VCaP (cell line): ENCODE data around the gene STON2.

Experiments used
- H3K27ac ChIP-seq: fragments of 450-650 bp; 2 replicates; pipeline ENCODE4 v1.5.1; 2017
- TF ChIP-seq, protein P1 (sequence below): fragments of 450-650 bp; conservative IDR thresholded peaks from 2 replicates; pipeline ENCODE4 v1.5.1; 2017; ENCODE audit warnings: mild to moderate bottlenecking, moderate library complexity

STON2 gene

DNA sequence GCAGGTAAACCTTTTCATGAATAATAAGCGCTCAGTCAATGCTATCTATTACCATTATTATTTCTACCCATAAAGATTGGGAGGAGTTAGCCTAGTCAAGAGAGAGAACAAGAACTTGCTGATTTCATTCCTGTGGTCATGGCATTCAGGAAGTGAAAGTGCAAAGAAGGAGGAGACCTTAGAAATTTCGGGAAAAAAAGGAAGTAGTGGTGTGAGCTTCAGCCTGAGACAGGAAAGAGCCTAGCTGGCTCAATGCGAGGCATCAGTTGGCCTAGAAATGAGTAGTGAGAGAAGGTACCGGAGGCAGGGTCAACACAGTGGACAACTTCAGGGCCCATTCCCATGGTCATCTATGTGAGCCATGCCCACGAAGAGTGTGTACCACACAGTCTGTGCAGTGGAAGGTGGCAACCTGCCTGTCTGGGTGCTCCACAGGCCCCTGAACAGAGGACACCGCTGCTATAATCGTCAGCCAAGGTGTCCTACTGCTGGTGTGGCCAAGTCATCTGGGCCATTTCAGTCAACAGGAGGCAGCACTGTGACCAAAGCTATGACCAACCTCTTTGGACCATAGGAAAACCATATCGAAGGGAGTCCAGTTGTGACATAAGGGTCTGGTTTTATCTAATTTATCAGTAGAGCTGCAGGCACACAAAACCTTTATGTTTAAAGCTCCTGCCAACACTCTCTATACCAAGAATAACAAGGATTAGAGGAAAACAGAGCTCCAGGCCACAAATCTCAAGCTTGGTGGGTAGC is 16.2 kb upstream of the STON2 start:
- no peak overlapping the region for H3K27ac ChIP-seq
- TF ChIP-seq, protein P1, sequence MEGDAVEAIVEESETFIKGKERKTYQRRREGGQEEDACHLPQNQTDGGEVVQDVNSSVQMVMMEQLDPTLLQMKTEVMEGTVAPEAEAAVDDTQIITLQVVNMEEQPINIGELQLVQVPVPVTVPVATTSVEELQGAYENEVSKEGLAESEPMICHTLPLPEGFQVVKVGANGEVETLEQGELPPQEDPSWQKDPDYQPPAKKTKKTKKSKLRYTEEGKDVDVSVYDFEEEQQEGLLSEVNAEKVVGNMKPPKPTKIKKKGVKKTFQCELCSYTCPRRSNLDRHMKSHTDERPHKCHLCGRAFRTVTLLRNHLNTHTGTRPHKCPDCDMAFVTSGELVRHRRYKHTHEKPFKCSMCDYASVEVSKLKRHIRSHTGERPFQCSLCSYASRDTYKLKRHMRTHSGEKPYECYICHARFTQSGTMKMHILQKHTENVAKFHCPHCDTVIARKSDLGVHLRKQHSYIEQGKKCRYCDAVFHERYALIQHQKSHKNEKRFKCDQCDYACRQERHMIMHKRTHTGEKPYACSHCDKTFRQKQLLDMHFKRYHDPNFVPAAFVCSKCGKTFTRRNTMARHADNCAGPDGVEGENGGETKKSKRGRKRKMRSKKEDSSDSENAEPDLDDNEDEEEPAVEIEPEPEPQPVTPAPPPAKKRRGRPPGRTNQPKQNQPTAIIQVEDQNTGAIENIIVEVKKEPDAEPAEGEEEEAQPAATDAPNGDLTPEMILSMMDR, result no peak

DNA sequence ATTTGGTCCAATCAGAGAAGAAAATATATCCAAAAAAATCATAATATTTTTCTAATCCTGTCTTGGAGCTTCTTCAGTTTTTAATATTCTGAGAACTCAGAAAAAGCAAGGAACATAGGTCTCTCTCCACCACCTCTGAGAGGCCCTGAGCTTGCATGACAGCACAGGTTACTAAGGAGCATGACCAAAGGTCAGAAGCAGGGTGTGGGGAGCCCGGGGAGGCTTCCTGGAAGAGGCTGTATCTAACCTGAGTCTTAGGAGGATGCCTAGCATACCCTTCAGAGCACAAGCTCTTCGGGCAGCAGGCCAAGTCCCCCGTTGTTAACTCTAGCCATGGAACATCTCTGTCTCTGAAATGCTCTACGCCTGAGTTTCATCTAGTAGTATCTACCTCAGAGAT is 15.7 kb upstream of the STON2 start:
- TF ChIP-seq, protein P1, result no peak
- H3K27ac ChIP-seq, result no peak overlapping the region

DNA sequence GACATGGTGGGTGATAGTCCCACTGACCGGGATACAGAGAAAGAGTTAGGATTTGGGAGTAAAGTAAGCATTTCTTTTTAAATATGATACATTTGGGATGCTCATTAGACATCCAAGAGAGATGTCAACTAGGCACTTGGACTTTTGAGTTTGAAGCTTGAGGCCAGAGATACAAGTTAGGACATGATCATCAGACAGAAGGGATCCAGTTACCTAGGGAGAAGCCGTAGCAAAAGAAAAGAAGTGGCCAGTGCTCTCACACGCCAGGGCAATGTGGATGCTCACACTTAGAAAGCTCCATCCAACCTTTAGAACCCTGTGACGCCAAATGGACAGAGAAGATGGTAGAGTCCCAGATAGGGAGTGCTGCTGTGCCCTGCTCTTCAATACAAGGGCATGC is 14.0 kb upstream of the STON2 start:
- H3K27ac ChIP-seq, result no peak overlapping the region
- TF ChIP-seq, protein P1, result no peak

DNA sequence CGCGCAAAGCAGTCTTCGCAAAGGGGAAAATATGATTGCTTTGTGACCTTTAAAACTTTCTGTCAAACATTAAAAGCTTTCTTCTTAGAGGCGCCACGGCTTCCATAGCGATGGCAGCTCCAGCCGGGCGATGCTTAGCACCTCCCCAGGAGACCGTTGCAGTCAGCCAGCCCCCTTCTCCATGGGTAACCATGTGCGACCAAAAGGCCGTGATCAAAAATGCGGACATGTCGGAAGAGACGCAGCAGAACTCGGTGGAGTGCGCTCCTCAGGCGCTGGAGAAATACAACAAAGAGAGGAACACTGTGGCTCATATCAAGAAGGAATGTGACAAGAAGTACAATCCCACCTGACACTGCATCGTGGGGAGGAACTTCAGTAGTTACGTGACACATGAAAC is 12.7 kb upstream of the STON2 start:
- H3K27ac ChIP-seq, result no peak overlapping the region
- TF ChIP-seq, protein P1, result no peak

DNA sequence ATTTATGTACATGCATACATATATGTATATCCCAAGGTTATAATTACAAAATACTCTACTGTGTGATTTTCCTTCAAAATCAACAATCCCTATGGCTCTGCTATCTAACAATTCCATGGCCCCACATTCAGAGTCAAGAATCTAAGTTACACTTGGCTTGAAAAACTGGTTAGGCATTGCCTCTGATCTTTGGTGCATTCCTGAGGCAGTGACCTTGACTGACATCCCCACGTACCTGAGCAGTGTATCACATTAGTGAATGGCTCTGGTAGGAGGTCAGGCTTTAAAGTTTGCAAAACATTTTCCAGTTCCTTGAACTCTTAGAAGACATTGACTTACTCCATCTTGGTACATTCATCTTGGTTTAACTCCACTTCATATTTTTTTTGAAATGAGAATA is 8.5 kb upstream of the STON2 start:
- TF ChIP-seq, protein P1, result no peak
- no peak overlapping the region for H3K27ac ChIP-seq

DNA sequence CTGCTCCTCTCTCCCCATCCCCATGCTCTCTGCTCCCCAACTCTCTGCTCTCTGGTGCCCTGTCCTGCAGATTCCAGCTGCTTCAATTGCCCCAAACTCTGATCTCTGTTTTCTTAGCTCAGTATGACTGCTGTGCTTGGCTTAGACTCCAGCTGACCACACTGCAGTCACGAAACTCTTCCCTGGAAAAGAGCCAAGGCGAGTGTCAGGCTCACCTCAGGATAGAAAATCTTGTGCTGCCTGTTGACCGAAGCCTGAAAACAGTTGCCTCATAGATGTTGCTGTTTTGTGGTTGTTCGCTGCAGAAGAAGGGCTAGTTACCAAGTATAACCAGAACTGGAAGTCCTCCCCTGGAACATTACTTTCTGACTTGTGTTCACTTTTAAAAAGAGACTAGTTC is 6.7 kb upstream of the STON2 start:
- TF ChIP-seq, protein P1, result no peak
- H3K27ac ChIP-seq, result 0 out of 2 replicates have a peak overlapping the region, but pooled peaks have one; percentile 20

DNA sequence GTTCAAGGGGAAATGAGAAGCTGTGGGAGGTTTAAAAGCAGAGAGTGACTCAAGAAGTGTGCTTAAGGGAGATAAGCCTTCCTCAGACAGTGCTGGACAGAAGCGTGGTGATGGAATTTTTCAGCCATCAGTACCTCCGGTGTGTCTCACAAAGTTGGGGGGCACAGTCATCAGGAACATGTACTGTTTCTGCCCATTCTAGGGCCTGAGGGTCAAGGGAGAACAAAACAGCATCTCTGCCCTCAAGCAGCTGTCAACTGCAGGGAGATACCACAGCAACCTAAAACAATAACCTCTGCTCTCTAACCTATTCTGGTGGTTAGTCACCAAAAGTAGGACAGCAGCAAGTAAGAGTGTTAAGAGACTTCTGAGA is 2.0 kb upstream of the STON2 start:
- no peak overlapping the region for H3K27ac ChIP-seq
- TF ChIP-seq, protein P1, result no peak
